AG09319 (cell line): ENCODE results near the gene ARVCF.

Experiments
- DNase-seq: peaks from one replicate; pipeline ENCODE4 v3.0.0-alpha.2; 2010; ENCODE audit warnings: low read depth; ENCODE audit errors: extremely low read depth
- TF ChIP-seq, protein P1 (sequence below): IDR thresholded peaks from 2 replicates; pipeline ENCODE4 v1.5.1; 2011; ENCODE audit warnings: low read depth, mild to moderate bottlenecking, inconsistent platforms, low read length, moderate library complexity

The ARVCF gene

DNA sequence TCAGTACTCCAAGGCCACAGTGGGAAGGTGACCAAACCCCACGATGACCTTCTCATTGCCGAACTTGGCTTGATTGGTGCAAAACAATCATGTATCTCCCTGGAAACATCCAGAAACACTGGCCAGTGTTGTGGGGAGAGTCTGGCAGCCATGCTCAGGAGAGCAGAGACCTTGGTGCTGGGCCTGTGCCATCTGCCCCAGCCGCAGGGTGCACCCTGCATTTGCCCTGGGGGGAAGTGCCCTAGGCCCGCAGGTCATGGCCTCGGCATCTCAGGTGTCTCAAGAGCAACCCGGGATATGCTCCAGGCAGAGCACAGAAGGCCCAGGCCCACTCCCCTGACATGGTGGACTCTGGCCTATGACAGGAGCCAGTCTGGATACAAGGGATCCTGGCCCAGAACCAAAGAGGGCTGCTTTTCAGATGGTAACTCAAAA lies 23.7 kb downstream of the ARVCF start:
- DNase-seq, result no peak
- TF ChIP-seq, protein P1, sequence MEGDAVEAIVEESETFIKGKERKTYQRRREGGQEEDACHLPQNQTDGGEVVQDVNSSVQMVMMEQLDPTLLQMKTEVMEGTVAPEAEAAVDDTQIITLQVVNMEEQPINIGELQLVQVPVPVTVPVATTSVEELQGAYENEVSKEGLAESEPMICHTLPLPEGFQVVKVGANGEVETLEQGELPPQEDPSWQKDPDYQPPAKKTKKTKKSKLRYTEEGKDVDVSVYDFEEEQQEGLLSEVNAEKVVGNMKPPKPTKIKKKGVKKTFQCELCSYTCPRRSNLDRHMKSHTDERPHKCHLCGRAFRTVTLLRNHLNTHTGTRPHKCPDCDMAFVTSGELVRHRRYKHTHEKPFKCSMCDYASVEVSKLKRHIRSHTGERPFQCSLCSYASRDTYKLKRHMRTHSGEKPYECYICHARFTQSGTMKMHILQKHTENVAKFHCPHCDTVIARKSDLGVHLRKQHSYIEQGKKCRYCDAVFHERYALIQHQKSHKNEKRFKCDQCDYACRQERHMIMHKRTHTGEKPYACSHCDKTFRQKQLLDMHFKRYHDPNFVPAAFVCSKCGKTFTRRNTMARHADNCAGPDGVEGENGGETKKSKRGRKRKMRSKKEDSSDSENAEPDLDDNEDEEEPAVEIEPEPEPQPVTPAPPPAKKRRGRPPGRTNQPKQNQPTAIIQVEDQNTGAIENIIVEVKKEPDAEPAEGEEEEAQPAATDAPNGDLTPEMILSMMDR, result no peak

DNA sequence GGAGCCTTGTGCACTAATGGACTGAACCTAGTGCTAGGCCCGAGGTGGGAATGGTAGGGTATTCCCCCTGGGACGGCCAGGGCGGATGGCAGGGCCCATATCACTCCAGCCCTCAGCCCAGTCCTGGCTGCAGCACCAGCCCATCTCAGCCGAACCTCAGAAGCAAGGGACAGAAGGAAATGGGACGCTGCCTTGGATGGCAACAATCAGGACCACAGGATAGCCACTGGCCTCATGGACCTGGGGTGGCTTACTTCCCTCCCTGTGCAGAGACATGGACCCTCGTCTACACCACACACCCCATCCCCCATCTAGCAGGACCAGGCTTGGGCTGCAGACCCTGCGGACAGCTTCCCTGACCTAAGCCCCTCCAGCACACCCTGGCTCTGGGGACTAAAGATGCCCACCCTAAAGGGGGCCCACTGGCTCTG lies 24.1 kb downstream of the ARVCF start:
- TF ChIP-seq, protein P1, result no peak
- no peak for DNase-seq

DNA sequence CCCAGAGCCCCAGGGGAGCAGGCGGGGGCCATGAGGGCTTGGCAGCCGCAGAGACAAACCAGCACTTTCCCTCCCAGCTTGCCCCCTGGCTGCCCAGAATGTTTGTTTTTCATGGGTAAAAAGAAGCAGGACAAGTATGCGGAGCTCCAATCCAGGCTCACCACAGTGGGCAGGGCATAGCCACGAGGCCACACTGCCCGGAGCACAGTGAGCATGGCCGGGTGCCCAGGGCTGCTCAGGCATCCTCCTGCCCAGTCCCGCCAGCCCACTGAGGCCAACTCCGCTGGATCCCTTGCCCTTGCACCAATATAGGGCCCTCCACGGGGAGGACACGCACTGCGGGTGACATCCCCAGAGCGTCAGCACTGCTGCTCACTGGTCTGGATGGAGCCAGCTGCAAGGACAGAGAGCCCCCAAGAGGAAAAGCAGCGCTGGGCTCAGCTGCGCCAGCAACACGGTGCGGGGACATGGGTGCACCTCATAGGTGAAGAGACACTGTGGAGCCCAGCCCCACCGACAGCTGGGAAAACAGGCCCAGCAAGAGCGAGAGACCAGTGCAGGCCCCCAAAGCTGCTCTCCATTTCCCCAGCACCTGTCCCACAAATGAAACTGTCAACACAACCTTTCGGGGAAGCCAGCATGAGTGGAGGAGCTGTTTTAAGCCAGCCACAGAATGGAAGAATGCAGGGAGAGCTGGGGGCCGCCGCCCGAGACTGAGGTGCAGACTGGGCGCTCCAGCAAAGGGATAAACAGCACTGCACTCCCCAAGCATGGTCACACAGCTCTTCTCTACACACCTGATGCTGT lies 24.8 kb downstream of the ARVCF start:
- no peak for DNase-seq

DNA sequence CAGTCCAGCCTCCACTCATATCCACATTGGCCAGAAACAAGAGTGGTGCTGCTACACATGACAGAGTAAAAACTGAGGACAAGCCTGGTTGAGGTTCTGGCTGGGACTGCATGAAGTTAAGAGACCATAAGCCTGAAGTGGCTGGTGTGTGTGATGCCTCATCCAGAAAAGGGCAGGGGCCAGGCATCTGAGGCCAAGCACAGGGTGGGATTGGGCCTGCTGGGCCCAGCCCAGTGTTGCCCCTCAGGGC lies 25.3 kb downstream of the ARVCF start:
- DNase-seq, result no peak
- TF ChIP-seq, protein P1, result no peak

More for the DNA sequence above, 24.8 kb downstream of the ARVCF start:
- TF ChIP-seq, protein P1, result no peak

DNA sequence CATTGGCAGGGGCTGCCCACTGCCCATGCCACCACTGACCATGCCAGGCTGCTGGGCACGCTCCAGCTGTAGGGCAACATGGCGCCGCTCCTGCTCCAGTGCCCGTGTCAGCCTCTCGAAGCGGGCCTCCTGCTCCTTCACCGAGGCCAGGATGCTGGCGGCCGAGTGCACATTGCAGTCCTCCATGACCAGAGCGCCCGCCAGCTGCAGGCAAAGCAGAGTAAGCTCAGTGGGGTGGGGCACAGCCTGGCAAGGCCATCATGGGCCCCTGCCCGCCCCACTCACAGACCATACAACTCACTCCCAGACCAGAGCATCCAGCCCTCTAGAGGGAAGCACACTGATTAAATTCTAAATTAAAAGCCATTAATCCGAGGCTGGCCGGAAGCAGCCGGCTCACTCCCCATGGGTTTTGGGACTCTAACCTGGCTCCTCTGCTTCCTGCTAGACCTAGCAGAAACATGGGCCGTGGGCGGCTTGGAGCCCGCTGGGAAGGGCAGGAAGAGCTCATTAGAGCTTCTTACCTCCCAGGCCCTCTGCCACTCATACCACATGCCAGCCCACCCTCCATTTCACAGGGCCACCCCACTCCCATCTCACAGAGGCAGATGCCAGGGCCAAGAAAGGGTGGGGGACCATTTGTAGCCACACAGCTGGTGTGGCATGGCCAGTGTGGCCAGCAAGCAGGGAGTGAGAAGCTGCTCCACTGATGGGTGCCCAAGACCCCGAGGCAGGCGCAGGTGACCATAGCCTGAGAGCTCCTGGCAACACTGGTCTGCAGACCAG lies 25.8 kb downstream of the ARVCF start:
- TF ChIP-seq, protein P1, result no peak
- no peak for DNase-seq

DNA sequence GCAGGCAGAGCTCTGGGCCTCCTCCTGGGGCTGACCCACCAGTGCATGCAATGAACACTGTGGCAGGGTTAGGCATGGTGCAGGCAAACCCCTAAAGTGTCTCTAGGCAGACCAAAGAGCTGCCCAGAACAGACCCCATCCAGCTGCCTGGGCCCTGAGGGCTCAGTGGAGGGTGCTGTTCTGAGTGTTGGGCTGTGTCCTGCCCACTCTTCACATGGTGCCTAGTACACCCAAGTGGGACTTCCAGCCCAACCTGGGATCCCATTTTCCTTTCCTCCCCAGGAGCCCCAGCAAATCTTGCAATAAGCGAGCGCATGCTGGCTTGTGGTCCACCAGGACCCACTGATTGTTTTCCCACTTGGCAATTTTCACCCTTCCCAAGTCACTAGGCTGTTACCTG lies 26.4 kb downstream of the ARVCF start:
- DNase-seq, result no peak
- TF ChIP-seq, protein P1, result no peak

DNA sequence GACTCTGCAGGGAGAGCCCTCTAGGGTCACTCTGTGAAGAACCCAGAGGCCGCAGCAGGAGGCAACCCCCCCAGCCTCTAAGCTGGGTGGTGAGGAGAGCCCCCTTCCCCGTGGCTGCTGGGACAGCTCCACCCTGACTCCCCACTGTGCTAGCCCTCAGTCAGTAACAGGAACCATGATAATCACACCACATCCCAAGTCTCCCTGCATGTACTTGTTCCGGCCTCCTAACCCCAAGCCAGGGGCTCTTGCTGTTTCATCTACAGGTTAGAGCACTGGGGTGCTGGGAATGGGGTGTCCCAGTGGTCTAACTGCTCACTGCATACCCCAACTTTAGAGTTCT lies 26.9 kb downstream of the ARVCF start:
- no peak for DNase-seq
- TF ChIP-seq, protein P1, result no peak
